Vagina (tissue), 2 donors: ENCODE data around the gene ADARB2. TPM values are rescaled to one million over a fixed set of nuclear protein-coding genes. Genes with fewer than 3 reads are reported as not detected.

Source experiments
- DNase-seq, 2 donors: peaks; one replicate each; pipeline ENCODE4 v3.0.0-alpha.2; 2017; ENCODE audit errors: extremely low spot score in 2 of 2
- H3K27ac ChIP-seq: fragments of 200-600 bp; sonication (generic); one replicate; pipeline ENCODE4 v1.5.1; 2019
- H3K27me3 ChIP-seq: fragments of 200-600 bp; sonication (generic); one replicate; pipeline ENCODE4 v1.5.1; 2019
- H3K36me3 ChIP-seq, 2 donors: fragments of 200-600 bp; sonication (generic); one replicate each; pipeline ENCODE4 v1.5.1; 2017 to 2019
- H3K4me1 ChIP-seq: fragments of 200-600 bp; sonication (generic); one replicate; pipeline ENCODE4 v1.5.1; 2019
- H3K4me3 ChIP-seq, 2 donors: fragments of 200-600 bp; sonication (generic); 1 replicate in 1 of 2; 2 replicates in 1 of 2; pipeline ENCODE4 v1.5.1; 2016 to 2019
- H3K9me3 ChIP-seq: fragments of 200-600 bp; sonication (generic); one replicate; pipeline ENCODE4 v1.5.1; 2019
- POLR2A ChIP-seq, 2 donors: fragments of 450-650 bp; IDR thresholded peaks; one replicate each; pipeline ENCODE4 v1.6.1; 2017; ENCODE audit warnings: antibody characterized with exemption in 2 of 2, mild to moderate bottlenecking in 2 of 2, moderate library complexity in 2 of 2
- POLR2AphosphoS5 ChIP-seq, 2 donors: sonication (generic); formaldehyde crosslinking; IDR thresholded peaks; one replicate each; pipeline ENCODE4 v1.9.0; 2017; ENCODE audit warnings: antibody characterized with exemption in 2 of 2, mild to moderate bottlenecking in 2 of 2, low read depth in 1 of 2; ENCODE audit not compliant: insufficient read depth in 1 of 2
- intact Hi-C: fragments of 100-400 bp; cut with DNase I; formaldehyde crosslinking; loops from one replicate; pipeline ENCODE4 v1.15.1; 2023
- total RNA-seq: library from RNA; depleted of rRNA; stranded (reverse); fragments of >200 nt; gene quantifications from one replicate; pipeline ENCODE4 v1.2.3, GENCODE V29; 2016
- TF ChIP-seq, protein P1 (sequence below), 3 experiments: fragments of 450-650 bp in 2 of 3; fragments of 200-600 bp in 1 of 3; sonication (generic) in 1 of 3; IDR thresholded peaks; one replicate each; pipeline ENCODE4 v1.5.1; 2017 to 2019; ENCODE audit warnings: antibody characterized with exemption in 3 of 3, mild to moderate bottlenecking in 2 of 3, moderate library complexity in 2 of 3

The ADARB2 gene
- total RNA-seq, 1 donor from 2014 or later, result 3.4 TPM

DNA sequence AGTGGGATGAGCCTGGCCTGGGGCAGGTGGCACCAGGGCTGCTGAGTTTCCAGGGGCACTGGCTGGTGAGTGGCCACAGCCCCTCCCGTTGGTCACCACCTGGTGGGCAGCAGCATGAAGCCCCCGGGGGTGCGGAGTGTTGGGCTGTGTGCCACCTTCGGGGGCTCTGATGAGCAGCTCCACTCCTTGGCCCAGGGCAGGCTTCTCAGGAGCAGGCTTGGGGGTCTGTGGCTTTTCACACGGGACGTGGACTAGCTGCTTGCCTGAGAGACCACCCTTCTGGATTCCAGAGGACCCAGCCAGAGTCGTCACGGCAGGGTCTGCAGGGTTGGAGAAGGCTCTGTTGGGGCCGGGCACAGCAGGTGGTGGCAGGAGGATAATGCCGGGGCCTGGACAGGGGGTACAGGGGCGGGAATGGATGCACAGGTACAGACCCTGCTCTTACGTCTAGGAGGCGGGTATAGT is 193.1 kb downstream of the ADARB2 start:
- no peaks in the 10 kb centered on the region for H3K9me3 ChIP-seq
- H3K27me3 ChIP-seq, result no peaks in the 10 kb centered on the region
- no peak for DNase-seq
- no peaks in the 10 kb centered on the region for H3K36me3 ChIP-seq
- TF ChIP-seq POLR2A (IDR thresholded peaks at IDR 0.05) (no peak), POLR2AphosphoS5 (IDR thresholded peaks at IDR 0.05; ENCODE audit: insufficient read depth in 1 of 2, low read depth in 1 of 2) (no peak)
- TF ChIP-seq, protein P1, sequence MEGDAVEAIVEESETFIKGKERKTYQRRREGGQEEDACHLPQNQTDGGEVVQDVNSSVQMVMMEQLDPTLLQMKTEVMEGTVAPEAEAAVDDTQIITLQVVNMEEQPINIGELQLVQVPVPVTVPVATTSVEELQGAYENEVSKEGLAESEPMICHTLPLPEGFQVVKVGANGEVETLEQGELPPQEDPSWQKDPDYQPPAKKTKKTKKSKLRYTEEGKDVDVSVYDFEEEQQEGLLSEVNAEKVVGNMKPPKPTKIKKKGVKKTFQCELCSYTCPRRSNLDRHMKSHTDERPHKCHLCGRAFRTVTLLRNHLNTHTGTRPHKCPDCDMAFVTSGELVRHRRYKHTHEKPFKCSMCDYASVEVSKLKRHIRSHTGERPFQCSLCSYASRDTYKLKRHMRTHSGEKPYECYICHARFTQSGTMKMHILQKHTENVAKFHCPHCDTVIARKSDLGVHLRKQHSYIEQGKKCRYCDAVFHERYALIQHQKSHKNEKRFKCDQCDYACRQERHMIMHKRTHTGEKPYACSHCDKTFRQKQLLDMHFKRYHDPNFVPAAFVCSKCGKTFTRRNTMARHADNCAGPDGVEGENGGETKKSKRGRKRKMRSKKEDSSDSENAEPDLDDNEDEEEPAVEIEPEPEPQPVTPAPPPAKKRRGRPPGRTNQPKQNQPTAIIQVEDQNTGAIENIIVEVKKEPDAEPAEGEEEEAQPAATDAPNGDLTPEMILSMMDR (IDR thresholded peaks at IDR 0.05), result no peak
- H3K4me1 ChIP-seq, result no peaks in the 10 kb centered on the region
- H3K27ac ChIP-seq, result no peak overlapping the region
- intact Hi-C loops, result no loop called here
- no peak overlapping the region for H3K4me3 ChIP-seq

DNA sequence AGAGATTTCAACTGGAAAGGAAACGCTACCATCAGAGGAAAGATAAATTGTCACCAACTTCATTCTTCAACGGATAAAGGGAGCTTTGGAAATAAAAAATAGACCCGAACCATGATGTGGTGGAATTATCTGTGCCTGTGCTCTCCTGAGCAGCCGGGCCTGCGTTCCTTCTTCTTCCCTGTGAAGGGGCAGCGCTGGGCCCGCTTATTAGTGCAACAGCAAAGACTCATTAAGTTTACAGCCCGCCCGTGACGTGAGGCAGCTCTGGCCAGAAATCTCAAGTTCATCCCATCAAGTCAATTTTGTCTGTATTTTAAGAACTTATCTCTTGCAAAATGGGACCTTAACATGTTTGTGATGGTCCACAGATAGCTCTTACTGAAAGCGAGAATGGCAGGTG is 193.7 kb downstream of the ADARB2 start:
- no peak for TF ChIP-seq POLR2A (IDR thresholded peaks at IDR 0.05)
- no peak for TF ChIP-seq POLR2AphosphoS5 (IDR thresholded peaks at IDR 0.05; ENCODE audit: insufficient read depth in 1 of 2, low read depth in 1 of 2)
- TF ChIP-seq, protein P1 (IDR thresholded peaks at IDR 0.05), result no peak
- no peak for DNase-seq
- no peaks in the 10 kb centered on the region for H3K27me3 ChIP-seq
- no peak overlapping the region for H3K27ac ChIP-seq
- no peaks in the 10 kb centered on the region for H3K4me1 ChIP-seq
- H3K36me3 ChIP-seq, result no peaks in the 10 kb centered on the region
- H3K4me3 ChIP-seq, result no peak overlapping the region
- intact Hi-C loops, result no loop called here
- H3K9me3 ChIP-seq, result no peaks in the 10 kb centered on the region

DNA sequence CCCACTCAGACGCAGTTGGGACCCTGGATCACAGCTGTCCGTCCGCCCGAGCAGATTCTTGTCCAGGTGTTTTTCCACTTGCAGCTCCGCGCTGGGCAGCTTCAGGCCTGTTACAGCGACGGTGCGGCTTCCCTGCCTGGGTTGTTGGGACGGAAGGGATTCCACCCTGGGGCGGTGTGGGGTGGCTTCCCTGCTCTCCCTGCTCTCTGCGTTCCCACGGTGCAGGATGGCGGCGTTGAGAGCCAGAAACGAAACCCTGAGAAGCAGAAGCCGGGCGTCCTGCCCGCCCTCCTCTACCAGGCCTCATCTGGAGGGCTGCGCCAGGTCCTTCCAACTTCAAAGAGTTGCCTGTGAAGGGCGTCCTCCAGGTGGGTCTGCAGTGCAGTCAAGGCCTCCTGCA is 194.4 kb downstream of the ADARB2 start:
- Histone ChIP-seq H3K27ac (no peak overlapping the region), H3K4me1 (no peaks in the 10 kb centered on the region), H3K27me3 (no peaks in the 10 kb centered on the region), H3K4me3 (no peak overlapping the region), H3K36me3 (no peaks in the 10 kb centered on the region), H3K9me3 (no peaks in the 10 kb centered on the region)
- TF ChIP-seq, protein P1 (IDR thresholded peaks at IDR 0.05), result no peak
- TF ChIP-seq POLR2A (IDR thresholded peaks at IDR 0.05) (no peak), POLR2AphosphoS5 (IDR thresholded peaks at IDR 0.05; ENCODE audit: insufficient read depth in 1 of 2, low read depth in 1 of 2) (no peak)
- intact Hi-C loops, result no loop called here
- DNase-seq, result no peak

DNA sequence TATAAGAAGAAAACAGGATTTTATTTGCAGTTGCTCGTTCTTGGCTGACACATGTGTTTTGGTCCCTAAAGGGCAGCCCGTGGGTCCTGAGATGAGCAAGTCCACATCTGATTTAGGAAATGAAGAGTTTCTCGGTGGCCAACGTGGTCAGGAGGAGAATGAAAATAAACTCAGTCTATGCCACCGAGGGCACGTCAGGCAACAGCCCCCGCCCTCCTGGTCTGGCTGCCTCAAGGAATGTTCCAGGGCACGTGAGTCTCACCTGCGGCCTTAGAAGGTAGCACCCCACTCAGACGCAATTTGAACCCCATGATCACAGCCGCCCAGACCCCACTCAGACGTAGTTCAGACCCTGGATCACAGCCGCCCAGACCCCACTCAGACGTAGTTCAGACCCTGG is 197.2 kb downstream of the ADARB2 start:
- intact Hi-C loops, result no loop called here
- Histone ChIP-seq H3K4me3 (no peak overlapping the region), H3K4me1 (no peaks in the 10 kb centered on the region), H3K9me3 (no peaks in the 10 kb centered on the region), H3K27ac (no peak overlapping the region), H3K27me3 (no peaks in the 10 kb centered on the region), H3K36me3 (no peaks in the 10 kb centered on the region)
- TF ChIP-seq, protein P1 (IDR thresholded peaks at IDR 0.05), result no peak
- TF ChIP-seq POLR2AphosphoS5 (IDR thresholded peaks at IDR 0.05; ENCODE audit: insufficient read depth in 1 of 2, low read depth in 1 of 2) (no peak), POLR2A (IDR thresholded peaks at IDR 0.05) (no peak)
- DNase-seq, result no peak

DNA sequence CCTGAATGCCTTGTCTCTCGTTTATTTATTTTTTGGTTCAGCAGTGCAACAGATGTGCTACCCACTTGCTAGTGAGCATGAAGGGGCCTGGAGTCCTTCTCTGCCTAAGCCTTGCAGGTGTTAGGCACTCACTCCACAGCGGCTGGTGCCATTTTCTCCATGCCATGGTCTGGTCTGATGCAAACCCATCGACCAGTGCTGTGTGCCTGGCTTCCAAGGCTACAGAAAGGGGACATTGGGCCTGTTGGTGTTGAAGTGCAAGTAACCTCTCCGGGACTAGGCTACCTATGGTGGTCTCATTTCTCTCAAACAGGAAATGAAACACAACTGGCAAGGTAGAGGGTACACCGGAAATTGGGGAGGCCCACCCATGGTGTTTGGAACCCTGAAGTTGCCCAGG is 198.1 kb downstream of the ADARB2 start:
- H3K27me3 ChIP-seq, result no peaks in the 10 kb centered on the region
- H3K4me3 ChIP-seq, result no peak overlapping the region
- no peaks in the 10 kb centered on the region for H3K9me3 ChIP-seq
- TF ChIP-seq, protein P1 (IDR thresholded peaks at IDR 0.05), result no peak
- TF ChIP-seq POLR2A (IDR thresholded peaks at IDR 0.05), result no peak
- no peak for TF ChIP-seq POLR2AphosphoS5 (IDR thresholded peaks at IDR 0.05; ENCODE audit: insufficient read depth in 1 of 2, low read depth in 1 of 2)
- H3K36me3 ChIP-seq, result no peaks in the 10 kb centered on the region
- H3K27ac ChIP-seq, result no peak overlapping the region
- intact Hi-C loops, result no loop called here
- DNase-seq, result no peak
- no peaks in the 10 kb centered on the region for H3K4me1 ChIP-seq
